Activated CD8-positive, alpha-beta memory T cell treated with anti-CD3 and anti-CD28 coated beads, Interleukin-2, amount 10 ng/mL, durations not matched to agents 7 days and 5 days (primary cell): ENCODE data around the gene TEDC2. TPM values are rescaled to one million over a fixed set of nuclear protein-coding genes. Genes with fewer than 3 reads are reported as not detected.

Experiments
- ATAC-seq: fragments of 150-1000 bp; cut with Tn5 transposase; one replicate; pipeline ENCODE4 v1.10.0; 2021; ENCODE audit warnings: moderate library complexity
- CTCF ChIA-PET: fragments of 350-600 bp; sonication (Branson Sonifier 250); formaldehyde crosslinking; loops from one replicate; lab custom pipeline; 2021; ENCODE audit warnings: antibody characterized with exemption; lab: Charles Lee
- DNase-seq: peaks from one replicate; pipeline ENCODE4 v3.0.0-alpha.2; 2020
- H3K27ac Mint-ChIP-seq: one replicate; pipeline ENCODE4 v1.8.0; 2021; ENCODE audit warnings: mild to moderate bottlenecking, mixed read lengths
- H3K27me3 Mint-ChIP-seq: one replicate; pipeline ENCODE4 v1.8.0; 2021; ENCODE audit warnings: mixed read lengths
- H3K36me3 Mint-ChIP-seq: one replicate; pipeline ENCODE4 v1.8.0; 2021; ENCODE audit warnings: mild to moderate bottlenecking, mixed read lengths
- H3K4me1 Mint-ChIP-seq: one replicate; pipeline ENCODE4 v1.8.0; 2021; ENCODE audit warnings: mixed read lengths
- H3K4me3 Mint-ChIP-seq: one replicate; pipeline ENCODE4 v1.8.0; 2021; ENCODE audit warnings: mild to moderate bottlenecking, moderate library complexity, mixed read lengths
- H3K9me3 Mint-ChIP-seq: one replicate; pipeline ENCODE4 v1.8.0; 2022; ENCODE audit warnings: low read depth, mixed read lengths
- total RNA-seq, 2 experiments: library from RNA; stranded (reverse); gene quantifications; one replicate each; pipeline ENCODE4 v1.2.3, GENCODE V29; 2021

Gene TEDC2
- total RNA-seq, 2 experiments from 2014 or later: 24.9 to 27.5 TPM

GRCh38 chr16:2460916-2461315, 1.0 kb downstream of the TEDC2 start:
- Mint-ChIP-seq H3K36me3 (peaks cover 11% of the 10 kb centered on the region), H3K4me3 (peak overlapping the region; percentile 63), H3K4me1 (peaks cover 21% of the 10 kb centered on the region), H3K9me3 (no peaks in the 10 kb centered on the region), H3K27ac (no peak overlapping the region), H3K27me3 (no peaks in the 10 kb centered on the region)
- ATAC-seq: no peak
- no peak for DNase-seq
- CTCF ChIA-PET: interaction anchor here (1.4 to 1.9 kb wide), 4 partner anchors 7 to 40 kb away, joined by 3 to 6 read pairs (median 6); partner anchors contain the start of gene TBC1D24

GRCh38 chr16:2462031-2462866, 2.3 kb downstream of the TEDC2 start:
- DNase-seq: no peak
- H3K4me3 Mint-ChIP-seq: no peak overlapping the region
- H3K36me3 Mint-ChIP-seq: peaks cover 2% of the 10 kb centered on the region

GRCh38 chr16:2464333-2464732, 4.4 kb downstream of the TEDC2 start:
- CTCF ChIA-PET: interaction anchor here (1.0 to 1.4 kb wide), 2 partner anchors 10 to 37 kb away, joined by 3 to 4 read pairs; no protein-coding TSS in a partner anchor
- no peak for DNase-seq
- no peak for ATAC-seq
- no peak overlapping the region for H3K27ac Mint-ChIP-seq
- H3K36me3 Mint-ChIP-seq: no peaks in the 10 kb centered on the region
- no peaks in the 10 kb centered on the region for H3K9me3 Mint-ChIP-seq
- no peak overlapping the region for H3K4me3 Mint-ChIP-seq
- H3K4me1 Mint-ChIP-seq: peaks cover 18% of the 10 kb centered on the region
- H3K27me3 Mint-ChIP-seq: peaks cover 20% of the 10 kb centered on the region

More at GRCh38 chr16:2462031-2462866, 2.3 kb downstream of the TEDC2 start:
- H3K27ac Mint-ChIP-seq: no peak overlapping the region
- CTCF ChIA-PET: interaction anchor here (1.2 to 1.4 kb wide), 2 partner anchors 11 to 39 kb away, joined by 3 to 5 read pairs; no protein-coding TSS in a partner anchor
- ATAC-seq: no peak
- no peaks in the 10 kb centered on the region for H3K9me3 Mint-ChIP-seq
- peaks cover 7% of the 10 kb centered on the region for H3K27me3 Mint-ChIP-seq
- H3K4me1 Mint-ChIP-seq: peaks cover 24% of the 10 kb centered on the region

- Mint-ChIP-seq H3K36me3 (no peaks in the 10 kb centered on the region), H3K27ac (no peak overlapping the region), H3K4me1 (peaks cover 12% of the 10 kb centered on the region), H3K4me3 (no peak overlapping the region), H3K27me3 (peaks cover 35% of the 10 kb centered on the region), H3K9me3 (no peaks in the 10 kb centered on the region)
- no peak for ATAC-seq
- CTCF ChIA-PET: no interaction called here
- DNase-seq: no peak
Observed at GRCh38 chr16:2465653-2466415, 5.9 kb downstream of the TEDC2 start.

GRCh38 chr16:2466667-2467527, 7.0 kb downstream of the TEDC2 start:
- Mint-ChIP-seq H3K4me3 (no peak overlapping the region), H3K4me1 (peaks cover 8% of the 10 kb centered on the region), H3K27ac (no peak overlapping the region), H3K27me3 (peaks cover 36% of the 10 kb centered on the region), H3K36me3 (no peaks in the 10 kb centered on the region), H3K9me3 (no peaks in the 10 kb centered on the region)
- CTCF ChIA-PET: no interaction called here
- no peak for ATAC-seq
- DNase-seq: no peak

- Mint-ChIP-seq H3K4me1 (peaks cover 8% of the 10 kb centered on the region), H3K36me3 (no peaks in the 10 kb centered on the region), H3K4me3 (no peak overlapping the region), H3K27ac (no peak overlapping the region), H3K27me3 (peaks cover 43% of the 10 kb centered on the region), H3K9me3 (no peaks in the 10 kb centered on the region)
- CTCF ChIA-PET: interaction anchor here (0.7 to 2.6 kb wide), 4 partner anchors 8 to 46 kb away, joined by 3 to 9 read pairs (median 4); partner anchors contain the start of genes ATP6V0C and TEDC2
- ATAC-seq (peak; percentile 24), DNase-seq (no peak)
Observed at GRCh38 chr16:2467528-2468232, 7.8 kb downstream of the TEDC2 start.

- DNase-seq (no peak), ATAC-seq (peak; percentile 14)
- H3K36me3 Mint-ChIP-seq: no peaks in the 10 kb centered on the region
- peaks cover 49% of the 10 kb centered on the region for H3K27me3 Mint-ChIP-seq
- no peak overlapping the region for H3K4me3 Mint-ChIP-seq
- no peaks in the 10 kb centered on the region for H3K9me3 Mint-ChIP-seq
- H3K27ac Mint-ChIP-seq: no peak overlapping the region
- CTCF ChIA-PET: interaction anchor here (0.6 to 2.6 kb wide), 6 partner anchors 8 to 47 kb away, joined by 3 to 9 read pairs (median 3); partner anchors contain the start of genes ATP6V0C and TEDC2
- H3K4me1 Mint-ChIP-seq: peaks cover 8% of the 10 kb centered on the region
Observed at GRCh38 chr16:2468233-2468724, 8.4 kb downstream of the TEDC2 start.

- ATAC-seq: no peak
- no peak for DNase-seq
- Mint-ChIP-seq H3K4me1 (peaks cover 10% of the 10 kb centered on the region), H3K9me3 (no peaks in the 10 kb centered on the region), H3K4me3 (no peak overlapping the region), H3K36me3 (no peaks in the 10 kb centered on the region), H3K27me3 (peaks cover 51% of the 10 kb centered on the region), H3K27ac (no peak overlapping the region)
- CTCF ChIA-PET: interaction anchor here (0.6 to 2.6 kb wide), 6 partner anchors 9 to 48 kb away, joined by 3 to 9 read pairs (median 3); partner anchors contain the start of genes ATP6V0C and TEDC2
Observed at GRCh38 chr16:2468725-2469398, 9.0 kb downstream of the TEDC2 start.

- peaks cover 51% of the 10 kb centered on the region for H3K27me3 Mint-ChIP-seq
- ATAC-seq: no peak
- peaks cover 10% of the 10 kb centered on the region for H3K4me1 Mint-ChIP-seq
- H3K4me3 Mint-ChIP-seq: no peak overlapping the region
- no peak overlapping the region for H3K27ac Mint-ChIP-seq
- H3K36me3 Mint-ChIP-seq: no peaks in the 10 kb centered on the region
- H3K9me3 Mint-ChIP-seq: no peaks in the 10 kb centered on the region
- CTCF ChIA-PET: interaction anchor here (1.0 to 2.6 kb wide), 5 partner anchors 11 to 330 kb away, joined by 3 to 9 read pairs (median 3); no protein-coding TSS in a partner anchor
- DNase-seq: no peak
Observed at GRCh38 chr16:2469399-2470233, 9.7 kb downstream of the TEDC2 start.

- no peaks in the 10 kb centered on the region for H3K9me3 Mint-ChIP-seq
- H3K4me1 Mint-ChIP-seq: peaks cover 10% of the 10 kb centered on the region
- DNase-seq (no peak), ATAC-seq (no peak)
- no peak overlapping the region for H3K4me3 Mint-ChIP-seq
- no peaks in the 10 kb centered on the region for H3K36me3 Mint-ChIP-seq
- no peak overlapping the region for H3K27ac Mint-ChIP-seq
- H3K27me3 Mint-ChIP-seq: peaks cover 51% of the 10 kb centered on the region
- CTCF ChIA-PET: interaction anchor here (1.0 to 2.6 kb wide), 4 partner anchors 16 to 330 kb away, joined by 3 to 9 read pairs (median 4); no protein-coding TSS in a partner anchor
Observed at GRCh38 chr16:2470234-2470601, 10.3 kb downstream of the TEDC2 start.

- Mint-ChIP-seq H3K36me3 (no peaks in the 10 kb centered on the region), H3K9me3 (no peaks in the 10 kb centered on the region), H3K27me3 (peaks cover 51% of the 10 kb centered on the region), H3K4me3 (no peak overlapping the region), H3K4me1 (peaks cover 10% of the 10 kb centered on the region), H3K27ac (no peak overlapping the region)
- DNase-seq: no peak
- CTCF ChIA-PET: interaction anchor here (1.0 to 2.6 kb wide), 3 partner anchors 31 to 331 kb away, joined by 3 to 9 read pairs (median 3); no protein-coding TSS in a partner anchor
- no peak for ATAC-seq
Observed at GRCh38 chr16:2470603-2471015, 10.7 kb downstream of the TEDC2 start.
